Heart left ventricle (tissue), 16 donors: ENCODE measurements around the gene RAB44. TPM values are rescaled to one million over a fixed set of nuclear protein-coding genes. Genes with fewer than 3 reads are reported as not detected.

ENCODE experiments used
- ATAC-seq, 4 donors: fragments of 200-7000 bp; cut with Tn5 transposase; one replicate each; pipeline ENCODE4 v1.9.1; 2020 to 2022; ENCODE audit warnings: moderate library complexity in 4 of 4, mild to moderate bottlenecking in 3 of 4, moderate number of reproducible peaks in 1 of 4
- DNase-seq, 5 donors: peaks; one replicate each; pipeline ENCODE4 v3.0.0-alpha.2; 2020
- H3K27ac ChIP-seq, 12 donors: fragments of 200-600 bp; sonication (generic) in 4 of 12; one replicate each; pipeline versions ENCODE4 v1.5.0 to v1.8.0; 2016 to 2022; ENCODE audit warnings: mild to moderate bottlenecking in 2 of 12
- H3K27me3 ChIP-seq, 9 donors: fragments of 200-600 bp; sonication (generic) in 2 of 9; one replicate each; pipeline versions ENCODE4 v1.5.1 to v1.8.0; 2016 to 2022; ENCODE audit warnings: mild to moderate bottlenecking in 3 of 9
- H3K36me3 ChIP-seq, 9 donors: fragments of 200-600 bp; sonication (generic) in 2 of 9; one replicate each; pipeline versions ENCODE4 v1.5.0 to v1.8.0; 2018 to 2022; ENCODE audit warnings: mild to moderate bottlenecking in 2 of 9
- H3K4me1 ChIP-seq, 12 donors: fragments of 200-600 bp; sonication (generic) in 4 of 12; one replicate each; pipeline versions ENCODE4 v1.5.0 to v1.8.0; 2016 to 2022; ENCODE audit warnings: mild to moderate bottlenecking in 3 of 12
- H3K4me3 ChIP-seq, 12 donors: fragments of 200-600 bp; sonication (generic) in 4 of 12; one replicate each; pipeline versions ENCODE4 v1.5.0 to v1.8.0; 2017 to 2022; ENCODE audit warnings: mild to moderate bottlenecking in 9 of 12, moderate library complexity in 4 of 12
- H3K9me3 ChIP-seq, 12 donors: fragments of 200-600 bp; sonication (generic) in 4 of 12; one replicate each; pipeline versions ENCODE4 v1.5.0 to v1.8.0; 2016 to 2022; ENCODE audit warnings: mild to moderate bottlenecking in 1 of 12
- POLR2A ChIP-seq, 2 donors: fragments of 450-650 bp; IDR thresholded peaks; one replicate each; pipeline ENCODE4 v1.6.1; 2017; ENCODE audit warnings: antibody characterized with exemption in 2 of 2, mild to moderate bottlenecking in 2 of 2, moderate library complexity in 2 of 2
- WGBS, 4 donors: extraction: QIAGEN DNeasy Blood & Tissue Kit in 2 of 4; methylation state at CpG; one replicate each; pipeline versions ENCODE4 v1.1.5 to v1.1.7; 2013 to 2018; 5-methylcytosine and 5-hydroxymethylcytosine counted together
- intact Hi-C, 10 donors: fragments of 100-400 bp; cut with DNase I; formaldehyde crosslinking; loops; one replicate each; pipeline versions ENCODE4 v1.11.1 to v1.14.2; 2022
- polyA plus RNA-seq, 2 donors: library from polyadenylated mRNA; stranded (reverse); fragments of 200-250 nt; gene quantifications; one replicate each; pipeline ENCODE4 v1.2.3, GENCODE V29; 2013
- total RNA-seq, 9 donors: library from RNA; depleted of rRNA in 2 of 9; stranded (reverse); fragments of >200 nt in 2 of 9; fragmentation: NEBNext Ultra II Directional in 3 of 9; extraction: Animal tissue kit (Norgen Biotek cat#: 25700) in 3 of 9; gene quantifications; one replicate each; pipeline versions ENCODE4 v1.1.0 to v1.2.4, GENCODE V29; 2016 to 2023
- TF ChIP-seq, protein P1 (sequence below), 12 donors: fragments of 200-600 bp; sonication (generic) in 4 of 12; IDR thresholded peaks; one replicate each; pipeline versions ENCODE4 v1.5.0 to v1.8.0; 2018 to 2022; ENCODE audit warnings: antibody characterized with exemption in 12 of 12, mild to moderate bottlenecking in 5 of 12
- donor health status: ischemic (EF 13 %, LVEDD 7.1; RV severe dilation, severe dysfunction).
- donor health status: healthy with polysubstance abuse.
- donor health status: DM: no; HTN: yes; CAD: no.
- donor health status: DM: no; HTN: no; CAD: no.
- donor health status: ischemic (EF 25% LVEDD 6.9; RV normal size, moderate dysfunction).
- donor health status: ischemic (EF 25% LVEDD 5.7; RV mildly dilated, moderate dysfunction).
- donor health status: healthy.
- donor health status: DM: yes; HTN: yes; CAD: no.
- donor health status: ischemic (EF 35%, LVEDD 5.7; RV mildly dilated, moderate dysfunction).
- donor health status: nonischemic (EF 11% LVEDD 7.7; RV severe dilation, severe dysfunction).
- donor health status: DM: yes; HTN: yes; CAD: no.
- donor health status: PGD.
- donor health status: ischemic (EF 29% LVEDD 5.4; RV normal size, mild dysfunction).
- donor health status: nonischemic (EF 23%, LVEDD 6.1; RV moderate dilation, normal function).

The RAB44 gene
- total and polyA plus RNA-seq, 11 donors: 0.04 to 0.32 (median 0.08) TPM; not detected in 5

DNA sequence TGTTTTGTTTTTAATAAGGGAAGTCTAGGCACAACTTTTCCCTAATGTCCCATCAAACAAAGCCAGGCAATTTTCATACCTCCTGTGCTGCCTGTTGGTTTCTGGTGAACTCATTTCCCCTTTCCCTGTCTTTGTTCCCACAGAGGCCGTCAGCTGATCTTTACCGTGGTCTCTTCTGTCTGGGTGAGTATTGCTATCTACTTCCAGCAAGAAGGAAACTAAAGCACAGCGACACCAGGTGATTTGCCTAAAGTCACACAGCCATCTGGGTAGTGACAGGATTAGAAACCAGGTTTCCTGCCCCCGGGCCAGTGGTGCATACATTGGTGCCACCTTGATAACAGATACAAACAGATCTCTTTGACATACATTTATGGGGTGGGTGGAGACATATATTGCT, 59.6 kb downstream of the RAB44 start:
- Histone ChIP-seq H3K9me3 (no peaks in the 10 kb centered on the region), H3K27ac (peak overlapping the region in 3 of 12 donors; percentile 13 to 62 (median 17)), H3K4me1 (peaks cover 0 to 66% (median 5%) of the 10 kb centered on the region in 12 donors), H3K36me3 (peaks cover 0 to 5% (median 0%) of the 10 kb centered on the region in 9 donors), H3K4me3 (no peak overlapping the region), H3K27me3 (no peaks in the 10 kb centered on the region)
- intact Hi-C loops: loop anchor here in 7 of 10 donors (5.0 to 10.0 kb wide), 6 partner anchors 72 to 335 kb away; no protein-coding TSS in a partner anchor
- TF ChIP-seq, protein P1, sequence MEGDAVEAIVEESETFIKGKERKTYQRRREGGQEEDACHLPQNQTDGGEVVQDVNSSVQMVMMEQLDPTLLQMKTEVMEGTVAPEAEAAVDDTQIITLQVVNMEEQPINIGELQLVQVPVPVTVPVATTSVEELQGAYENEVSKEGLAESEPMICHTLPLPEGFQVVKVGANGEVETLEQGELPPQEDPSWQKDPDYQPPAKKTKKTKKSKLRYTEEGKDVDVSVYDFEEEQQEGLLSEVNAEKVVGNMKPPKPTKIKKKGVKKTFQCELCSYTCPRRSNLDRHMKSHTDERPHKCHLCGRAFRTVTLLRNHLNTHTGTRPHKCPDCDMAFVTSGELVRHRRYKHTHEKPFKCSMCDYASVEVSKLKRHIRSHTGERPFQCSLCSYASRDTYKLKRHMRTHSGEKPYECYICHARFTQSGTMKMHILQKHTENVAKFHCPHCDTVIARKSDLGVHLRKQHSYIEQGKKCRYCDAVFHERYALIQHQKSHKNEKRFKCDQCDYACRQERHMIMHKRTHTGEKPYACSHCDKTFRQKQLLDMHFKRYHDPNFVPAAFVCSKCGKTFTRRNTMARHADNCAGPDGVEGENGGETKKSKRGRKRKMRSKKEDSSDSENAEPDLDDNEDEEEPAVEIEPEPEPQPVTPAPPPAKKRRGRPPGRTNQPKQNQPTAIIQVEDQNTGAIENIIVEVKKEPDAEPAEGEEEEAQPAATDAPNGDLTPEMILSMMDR (IDR thresholded peaks at IDR 0.05): peak in 1 of 12 donors; percentile 1
- TF ChIP-seq POLR2A (IDR thresholded peaks at IDR 0.05): no peak
- peak in 1 of 4 donors; percentile 34 for ATAC-seq
- DNase-seq: no peak
- WGBS, 4 donors: 62 to 65% (median 63%) methylated on average over 4 of the region's 4 CpGs

DNA sequence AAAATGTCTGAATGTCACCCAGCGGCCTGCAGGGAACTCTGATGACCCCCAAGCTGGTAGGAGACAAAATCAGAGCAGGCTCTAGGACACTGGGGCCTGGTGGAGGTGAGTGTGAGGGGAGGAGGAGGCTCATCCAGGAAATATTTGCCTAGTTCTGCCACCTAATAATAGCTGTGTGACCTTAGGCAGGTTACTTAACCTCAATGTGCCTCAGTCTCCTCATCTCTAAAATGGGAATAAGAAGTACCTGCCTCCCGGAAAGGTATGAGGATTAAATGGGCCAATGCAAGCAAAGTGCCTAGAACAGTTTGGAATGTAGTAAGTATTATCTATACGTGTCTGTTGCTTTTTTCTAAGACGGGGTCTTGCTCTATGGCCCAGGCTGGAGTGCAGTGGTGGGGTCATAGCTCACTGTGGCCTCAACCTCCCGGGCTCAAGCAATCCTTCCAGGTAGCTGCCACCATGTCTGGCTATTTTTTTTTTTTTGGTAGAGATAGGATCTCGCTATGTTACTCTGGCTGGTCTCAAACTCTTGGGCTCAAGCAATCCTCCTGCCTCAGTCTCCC, 60.4 kb downstream of the RAB44 start:
- H3K4me3 ChIP-seq: no peak overlapping the region
- H3K27ac ChIP-seq: no peak overlapping the region
- H3K36me3 ChIP-seq: peaks cover 0 to 5% (median 0%) of the 10 kb centered on the region in 9 donors
- no peak for DNase-seq
- intact Hi-C loops: loop anchor here (2.0 to 10.0 kb wide), 10 partner anchors 73 to 336 kb away; no protein-coding TSS in a partner anchor
- H3K9me3 ChIP-seq: no peaks in the 10 kb centered on the region
- H3K27me3 ChIP-seq: no peaks in the 10 kb centered on the region
- no peak for ATAC-seq
- TF ChIP-seq, protein P1 (IDR thresholded peaks at IDR 0.05): no peak
- TF ChIP-seq POLR2A (IDR thresholded peaks at IDR 0.05): no peak
- peaks cover 0 to 58% (median 5%) of the 10 kb centered on the region in 12 donors for H3K4me1 ChIP-seq
- 77 to 90% (median 85%) methylated on average over 6 of the region's 6 CpGs for WGBS, 4 donors

DNA sequence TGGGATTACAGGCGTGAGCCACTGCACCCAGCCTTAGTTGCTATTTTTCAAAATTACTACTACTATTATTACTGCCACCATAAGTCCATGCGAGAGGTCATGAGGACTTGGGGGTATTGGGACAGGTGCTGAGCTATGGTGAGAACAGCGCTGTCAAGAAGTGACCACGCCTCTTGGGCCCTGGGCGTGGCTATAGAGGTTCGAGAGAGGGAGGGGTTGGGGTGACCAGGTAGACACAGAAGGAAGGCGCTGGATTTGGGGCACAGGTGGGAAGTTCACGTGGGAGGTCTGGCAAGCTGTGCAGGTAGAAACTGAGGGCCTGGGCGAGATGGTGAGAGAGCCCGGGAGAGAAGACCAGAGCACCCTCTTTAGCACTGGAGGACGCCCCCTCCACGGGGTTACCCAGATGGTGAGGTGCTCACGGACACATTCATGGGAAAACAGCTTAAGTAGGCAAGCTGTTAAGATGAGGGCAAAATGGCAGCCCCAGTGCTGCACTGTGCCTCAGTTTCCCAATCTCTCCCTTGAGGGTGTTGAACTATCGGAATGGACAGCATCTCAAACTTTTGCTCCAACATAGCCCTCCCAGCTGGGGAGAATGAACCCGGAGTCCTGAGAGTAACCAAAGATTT, 61.0 kb downstream of the RAB44 start:
- Histone ChIP-seq H3K9me3 (no peaks in the 10 kb centered on the region), H3K4me1 (peaks cover 0 to 52% (median 5%) of the 10 kb centered on the region in 12 donors), H3K27ac (no peak overlapping the region), H3K27me3 (no peaks in the 10 kb centered on the region), H3K36me3 (peaks cover 0 to 5% (median 0%) of the 10 kb centered on the region in 9 donors), H3K4me3 (no peak overlapping the region)
- TF ChIP-seq, protein P1 (IDR thresholded peaks at IDR 0.05): no peak
- no peak for TF ChIP-seq POLR2A (IDR thresholded peaks at IDR 0.05)
- WGBS, 4 donors: 79 to 83% (median 81%) methylated on average over 15 of the region's 15 CpGs
- peak in 1 of 4 donors; percentile 6 for ATAC-seq
- intact Hi-C loops: loop anchor here (1.0 to 10.0 kb wide), 12 partner anchors 74 to 336 kb away; no protein-coding TSS in a partner anchor
- no peak for DNase-seq

- Histone ChIP-seq H3K4me1 (peaks cover 0 to 45% (median 5%) of the 10 kb centered on the region in 12 donors), H3K36me3 (peaks cover 0 to 5% (median 0%) of the 10 kb centered on the region in 9 donors), H3K9me3 (no peaks in the 10 kb centered on the region), H3K4me3 (no peak overlapping the region), H3K27ac (no peak overlapping the region), H3K27me3 (no peaks in the 10 kb centered on the region)
- ATAC-seq (peak; percentile 62 to 83 (median 80)), DNase-seq (peak; percentile 78 to 92 (median 82))
- WGBS, 4 donors: 11 to 16% (median 13%) methylated on average over 7 to 8 of the region's 8 CpGs
- TF ChIP-seq POLR2A (IDR thresholded peaks at IDR 0.05): no peak
- TF ChIP-seq, protein P1 (IDR thresholded peaks at IDR 0.05): peak; percentile 94 to 99 (median 97)
- intact Hi-C loops: loop anchor here (1.0 to 10.0 kb wide), 12 partner anchors 74 to 337 kb away; no protein-coding TSS in a partner anchor
These were observed 61.6 kb downstream of the RAB44 start for GRCh38 chr6:36759148-36759759.
